HUDEP-2 (cell line): ENCODE measurements around the gene TBC1D5.
"Not testable (repeated sequence)": the region's sequence is repeated elsewhere in the genome, so short reads cannot be mapped to it uniquely, and the experiment has no call there.

Experiments used
- DNase-seq, 76 experiments: peaks; one replicate each; lab custom pipeline; 2025; ENCODE audit not compliant: unreplicated experiment in 76 of 76; lab: John Stamatoyannopoulos, UW

Gene TBC1D5

GRCh38 chr3:17373304-17373703, 369.1 kb downstream of the TBC1D5 start:
- no peak for DNase-seq

GRCh38 chr3:17372362-17373210, 369.8 kb downstream of the TBC1D5 start:
- DNase-seq: no peak

- no peak for DNase-seq
These were observed 372.5 kb downstream of the TBC1D5 start for GRCh38 chr3:17369973-17370372.

- DNase-seq: no peak
These were observed 375.3 kb downstream of the TBC1D5 start for GRCh38 chr3:17367171-17367570.

- no peak for DNase-seq
These were observed 381.4 kb downstream of the TBC1D5 start for GRCh38 chr3:17360991-17361390.

- no peak for DNase-seq
These were observed 382.5 kb downstream of the TBC1D5 start for GRCh38 chr3:17359911-17360310.

- DNase-seq: no peak
These were observed 385.3 kb downstream of the TBC1D5 start for GRCh38 chr3:17357035-17357710.

- DNase-seq: no peak
These were observed 385.8 kb downstream of the TBC1D5 start for GRCh38 chr3:17356585-17356984.

GRCh38 chr3:17355591-17355990, 386.8 kb downstream of the TBC1D5 start:
- no peak for DNase-seq

- DNase-seq: no peak
These were observed 388.1 kb downstream of the TBC1D5 start for GRCh38 chr3:17354341-17354740.

GRCh38 chr3:17352620-17353019, 389.8 kb downstream of the TBC1D5 start:
- DNase-seq: no peak

GRCh38 chr3:17351193-17351592, 391.2 kb downstream of the TBC1D5 start:
- DNase-seq: not testable (repeated sequence)

GRCh38 chr3:17349093-17349492, 393.3 kb downstream of the TBC1D5 start:
- no peak for DNase-seq

- DNase-seq: no peak
These were observed 400.3 kb downstream of the TBC1D5 start for GRCh38 chr3:17342119-17342518.

GRCh38 chr3:17340693-17341092, 401.7 kb downstream of the TBC1D5 start:
- DNase-seq: peak in 14 of 76 experiments; percentile 8 to 52 (median 29)

GRCh38 chr3:17340261-17340660, 402.2 kb downstream of the TBC1D5 start:
- DNase-seq: peak in 6 of 76 experiments; percentile 1 to 31 (median 13)

- DNase-seq: peak in 25 of 76 experiments; percentile 1 to 69 (median 21)
These were observed 403.3 kb downstream of the TBC1D5 start for GRCh38 chr3:17339132-17339575.

- no peak for DNase-seq
These were observed 406.1 kb downstream of the TBC1D5 start for GRCh38 chr3:17336291-17336690.

- DNase-seq: no peak
These were observed 408.5 kb downstream of the TBC1D5 start for GRCh38 chr3:17333893-17334292.

- no peak for DNase-seq
These were observed 409.0 kb downstream of the TBC1D5 start for GRCh38 chr3:17333446-17333845.

- DNase-seq: no peak
These were observed 411.8 kb downstream of the TBC1D5 start for GRCh38 chr3:17330660-17331059.

- DNase-seq: no peak
These were observed 412.5 kb downstream of the TBC1D5 start for GRCh38 chr3:17329927-17330326.
